ENCODE measurements around the gene MIPOL1.

MIPOL1 gene

DNA sequence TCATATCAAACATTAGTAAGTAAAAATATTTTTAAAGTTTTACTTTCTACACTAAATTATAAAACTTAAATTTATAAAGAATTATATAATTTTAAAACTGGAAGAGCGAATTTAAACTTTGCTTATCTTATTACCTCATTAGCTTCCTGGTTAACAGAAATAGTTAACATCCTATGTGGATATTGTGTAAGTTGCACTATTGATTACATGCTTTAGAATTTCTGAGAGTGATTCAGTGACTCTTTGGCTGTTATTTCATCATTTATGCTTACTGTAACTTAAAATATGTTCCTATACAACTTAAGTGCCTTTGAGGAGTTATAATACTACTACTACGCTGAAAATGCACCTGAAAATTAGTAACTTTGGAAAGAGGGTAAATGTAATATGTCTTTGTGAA lies 295.9 kb downstream of the MIPOL1 start:
- H3K4me3 ChIP-seq (replicated peaks; ENCODE audit: low read depth, low read length): no peak overlapping the region
- TF ChIP-seq, protein P1, sequence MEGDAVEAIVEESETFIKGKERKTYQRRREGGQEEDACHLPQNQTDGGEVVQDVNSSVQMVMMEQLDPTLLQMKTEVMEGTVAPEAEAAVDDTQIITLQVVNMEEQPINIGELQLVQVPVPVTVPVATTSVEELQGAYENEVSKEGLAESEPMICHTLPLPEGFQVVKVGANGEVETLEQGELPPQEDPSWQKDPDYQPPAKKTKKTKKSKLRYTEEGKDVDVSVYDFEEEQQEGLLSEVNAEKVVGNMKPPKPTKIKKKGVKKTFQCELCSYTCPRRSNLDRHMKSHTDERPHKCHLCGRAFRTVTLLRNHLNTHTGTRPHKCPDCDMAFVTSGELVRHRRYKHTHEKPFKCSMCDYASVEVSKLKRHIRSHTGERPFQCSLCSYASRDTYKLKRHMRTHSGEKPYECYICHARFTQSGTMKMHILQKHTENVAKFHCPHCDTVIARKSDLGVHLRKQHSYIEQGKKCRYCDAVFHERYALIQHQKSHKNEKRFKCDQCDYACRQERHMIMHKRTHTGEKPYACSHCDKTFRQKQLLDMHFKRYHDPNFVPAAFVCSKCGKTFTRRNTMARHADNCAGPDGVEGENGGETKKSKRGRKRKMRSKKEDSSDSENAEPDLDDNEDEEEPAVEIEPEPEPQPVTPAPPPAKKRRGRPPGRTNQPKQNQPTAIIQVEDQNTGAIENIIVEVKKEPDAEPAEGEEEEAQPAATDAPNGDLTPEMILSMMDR (IDR thresholded peaks at IDR 0.05; ENCODE audit: low read length, missing control alignments): no peak
- no peak for DNase-seq (ENCODE audit: low read depth)

DNA sequence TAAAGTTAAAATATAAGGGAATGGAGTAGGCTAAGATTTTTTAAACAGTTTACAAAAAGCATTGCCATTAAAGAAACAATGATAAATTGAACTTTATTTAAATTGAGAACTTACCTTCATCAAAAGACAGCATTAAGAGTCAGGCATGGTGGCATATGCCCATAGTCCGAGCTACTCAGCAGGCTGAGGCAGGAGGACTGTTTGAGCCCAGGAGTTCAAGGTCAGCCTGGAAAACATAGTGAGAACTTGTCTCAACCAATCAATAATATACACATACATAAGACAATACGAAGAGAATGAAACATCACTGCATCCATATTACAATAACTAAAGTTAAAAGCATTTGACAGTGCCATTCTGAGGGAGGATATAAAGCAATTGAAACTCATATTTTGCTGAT lies 299.7 kb downstream of the MIPOL1 start:
- TF ChIP-seq, protein P1 (IDR thresholded peaks at IDR 0.05; ENCODE audit: low read length, missing control alignments): no peak

DNA sequence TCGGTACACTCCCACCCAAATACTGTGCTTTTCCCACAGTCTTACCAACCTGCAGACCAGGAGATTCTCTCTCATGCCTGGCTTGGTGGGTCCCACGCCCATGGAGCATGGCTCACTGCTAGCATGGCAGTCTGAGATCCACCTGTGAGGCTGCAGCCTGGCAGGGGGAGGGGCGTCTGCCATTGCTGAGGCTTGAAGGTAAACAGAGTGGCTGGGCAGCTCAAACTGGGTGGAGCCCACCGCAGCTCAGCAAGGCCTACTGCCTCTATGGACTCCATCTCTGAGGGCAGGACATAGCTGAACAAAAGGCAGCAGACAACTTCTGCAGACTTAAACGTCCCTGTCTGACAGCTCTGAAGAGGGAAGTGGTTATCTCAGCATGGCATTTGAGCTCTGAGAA lies 304.1 kb downstream of the MIPOL1 start:
- no peak overlapping the region for H3K4me3 ChIP-seq (replicated peaks; ENCODE audit: low read depth, low read length)
- TF ChIP-seq, protein P1 (IDR thresholded peaks at IDR 0.05; ENCODE audit: low read length, missing control alignments): no peak
- no peak for DNase-seq (ENCODE audit: low read depth)

More for the DNA sequence above, 299.7 kb downstream of the MIPOL1 start:
- no peak overlapping the region for H3K4me3 ChIP-seq (replicated peaks; ENCODE audit: low read depth, low read length)
- no peak for DNase-seq (ENCODE audit: low read depth)

DNA sequence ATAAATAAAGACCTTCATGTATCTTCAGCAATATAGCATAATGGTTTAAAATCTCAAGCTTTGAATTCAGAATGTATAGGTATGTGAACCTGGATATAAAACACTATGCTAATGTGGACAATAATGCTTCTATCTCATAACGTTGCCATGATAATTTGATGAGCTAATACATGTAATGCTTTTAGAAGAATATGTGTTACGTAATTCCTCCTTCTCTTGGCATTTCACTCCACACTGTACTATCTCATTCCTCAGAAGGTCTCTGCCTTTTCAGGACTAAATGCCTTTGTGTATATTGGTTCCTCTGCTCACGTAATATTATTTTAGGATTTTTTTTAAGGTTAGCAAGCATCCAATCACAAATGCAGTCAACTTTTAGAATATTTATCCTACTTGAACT lies 310.8 kb downstream of the MIPOL1 start:
- TF ChIP-seq, protein P1 (IDR thresholded peaks at IDR 0.05; ENCODE audit: low read length, missing control alignments): no peak
- peak; percentile 15 for DNase-seq (ENCODE audit: low read depth)
- H3K4me3 ChIP-seq (replicated peaks; ENCODE audit: low read depth, low read length): no peak overlapping the region

DNA sequence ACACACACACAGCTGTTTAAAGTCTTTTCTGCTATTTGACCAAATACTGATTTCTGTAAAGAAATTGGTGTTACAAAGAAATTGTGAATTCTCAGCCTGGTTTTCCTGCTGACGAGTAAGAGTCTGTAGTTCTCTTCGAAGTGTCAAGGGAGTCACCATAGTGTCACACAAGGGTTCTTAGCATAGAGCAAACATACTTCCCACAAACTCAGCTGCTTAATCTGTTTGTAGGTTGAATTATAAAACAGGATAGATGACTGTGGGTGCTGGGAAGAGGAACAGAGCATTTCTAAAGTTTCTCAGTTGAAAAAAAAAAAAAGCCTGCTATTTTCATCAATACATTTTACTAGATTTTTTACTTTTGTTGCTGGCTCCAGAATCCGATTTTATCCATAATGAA lies 314.4 kb downstream of the MIPOL1 start:
- H3K4me3 ChIP-seq (replicated peaks; ENCODE audit: low read depth, low read length): no peak overlapping the region
- no peak for DNase-seq (ENCODE audit: low read depth)
- TF ChIP-seq, protein P1 (IDR thresholded peaks at IDR 0.05; ENCODE audit: low read length, missing control alignments): no peak

DNA sequence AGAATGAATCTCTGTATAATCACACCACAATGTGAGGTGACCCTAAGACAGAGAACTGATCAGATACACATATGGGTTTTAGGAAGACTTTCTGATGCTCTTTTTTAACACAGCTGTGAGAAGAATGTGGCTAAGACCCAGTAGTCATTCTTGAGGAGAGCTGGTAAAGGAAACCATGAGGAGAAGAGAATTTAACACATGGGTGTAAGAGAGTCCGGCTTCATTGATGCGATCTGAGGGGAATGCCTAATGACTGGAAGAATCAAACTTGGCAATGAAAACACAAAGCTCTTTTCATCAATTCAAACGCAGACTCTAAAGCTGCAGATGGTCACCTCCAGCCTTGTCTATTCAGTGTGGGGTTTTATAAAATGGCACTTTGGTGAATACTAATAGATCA lies 318.0 kb downstream of the MIPOL1 start:
- no peak for DNase-seq (ENCODE audit: low read depth)
- H3K4me3 ChIP-seq (replicated peaks; ENCODE audit: low read depth, low read length): no peak overlapping the region
- TF ChIP-seq, protein P1 (IDR thresholded peaks at IDR 0.05; ENCODE audit: low read length, missing control alignments): no peak

DNA sequence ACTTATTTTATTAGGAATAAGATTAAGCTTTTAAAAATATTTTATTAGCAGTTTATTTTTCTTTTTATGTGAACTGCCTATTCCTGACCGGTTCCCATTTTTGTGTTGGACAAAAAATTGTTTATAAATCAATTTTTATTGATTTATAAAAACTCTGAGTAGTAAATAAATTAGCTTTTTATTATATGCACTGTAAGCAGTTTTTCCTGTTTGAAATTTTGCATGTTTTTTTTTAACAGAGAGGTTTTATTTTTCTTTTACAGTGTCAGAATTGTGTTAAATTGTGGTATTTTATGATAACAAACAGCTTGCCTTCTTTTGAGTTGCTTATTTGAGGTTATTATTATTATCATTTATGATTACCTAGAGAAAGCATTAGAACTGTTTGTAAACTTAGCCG lies 329.3 kb downstream of the MIPOL1 start:
- no peak for DNase-seq (ENCODE audit: low read depth)
- no peak overlapping the region for H3K4me3 ChIP-seq (replicated peaks; ENCODE audit: low read depth, low read length)
- TF ChIP-seq, protein P1 (IDR thresholded peaks at IDR 0.05; ENCODE audit: low read length, missing control alignments): no peak

Measured in fibroblast of pulmonary artery (primary cell).